Nephron (organoid): Measurements from ENCODE around the gene CROCC2.

ENCODE experiments used
- H3K27ac Mint-ChIP-seq, 3 experiments: 2 replicates each; pipeline ENCODE4 v1.8.0; 2020; ENCODE audit warnings: mixed read lengths in 3 of 3, mild to moderate bottlenecking in 2 of 3, moderate library complexity in 1 of 3
- H3K27me3 Mint-ChIP-seq: 2 replicates; pipeline ENCODE4 v1.8.0; 2021; ENCODE audit warnings: low read depth, mild to moderate bottlenecking, moderate library complexity, mixed read lengths
- H3K36me3 Mint-ChIP-seq: 2 replicates; pipeline ENCODE4 v1.8.0; 2020; ENCODE audit warnings: low read depth, mixed read lengths
- H3K4me1 Mint-ChIP-seq: 2 replicates; pipeline ENCODE4 v1.8.0; 2020; ENCODE audit warnings: mixed read lengths
- H3K4me3 Mint-ChIP-seq, 3 experiments: 2 replicates each; pipeline ENCODE4 v1.8.0; 2020; ENCODE audit warnings: mild to moderate bottlenecking in 3 of 3, mixed read lengths in 3 of 3, moderate library complexity in 2 of 3
- H3K9me3 Mint-ChIP-seq: 2 replicates; pipeline ENCODE4 v1.8.0; 2020; ENCODE audit warnings: mixed read lengths
- CTCF ChIP-seq, 3 experiments: fragments of 200-600 bp; sonication (generic); IDR thresholded peaks; one replicate each; pipeline ENCODE4 v1.5.0; 2021; ENCODE audit warnings: antibody characterized with exemption in 3 of 3; ENCODE audit not compliant: unreplicated experiment in 3 of 3

CROCC2 gene

GRCh38 chr2:240947607-240948006, 41.5 kb downstream of the CROCC2 start:
- H3K4me1 Mint-ChIP-seq, result peaks cover 6% of the 10 kb centered on the region
- no peak overlapping the region for H3K27ac Mint-ChIP-seq
- no peak for TF ChIP-seq CTCF (IDR thresholded peaks at IDR 0.05; ENCODE audit: unreplicated experiment in 3 of 3)
- no peaks in the 10 kb centered on the region for H3K9me3 Mint-ChIP-seq
- no peaks in the 10 kb centered on the region for H3K36me3 Mint-ChIP-seq
- no peak overlapping the region for H3K4me3 Mint-ChIP-seq
- H3K27me3 Mint-ChIP-seq, result peaks cover 6% of the 10 kb centered on the region

- no peak overlapping the region for H3K27ac Mint-ChIP-seq
- H3K4me3 Mint-ChIP-seq, result no peak overlapping the region
- no peak for TF ChIP-seq CTCF (IDR thresholded peaks at IDR 0.05; ENCODE audit: unreplicated experiment in 3 of 3)
- H3K4me1 Mint-ChIP-seq, result peaks cover 6% of the 10 kb centered on the region
- H3K36me3 Mint-ChIP-seq, result no peaks in the 10 kb centered on the region
- peaks cover 6% of the 10 kb centered on the region for H3K27me3 Mint-ChIP-seq
- H3K9me3 Mint-ChIP-seq, result no peaks in the 10 kb centered on the region
These were observed 42.0 kb downstream of the CROCC2 start for GRCh38 chr2:240948086-240948485.

- H3K4me3 Mint-ChIP-seq, result no peak overlapping the region
- H3K4me1 Mint-ChIP-seq, result peaks cover 13% of the 10 kb centered on the region
- no peak overlapping the region for H3K27ac Mint-ChIP-seq
- no peaks in the 10 kb centered on the region for H3K9me3 Mint-ChIP-seq
- no peaks in the 10 kb centered on the region for H3K36me3 Mint-ChIP-seq
- no peak for TF ChIP-seq CTCF (IDR thresholded peaks at IDR 0.05; ENCODE audit: unreplicated experiment in 3 of 3)
- H3K27me3 Mint-ChIP-seq, result peaks cover 12% of the 10 kb centered on the region
These were observed 43.0 kb downstream of the CROCC2 start for GRCh38 chr2:240948905-240949790.

GRCh38 chr2:240949791-240950705, 43.9 kb downstream of the CROCC2 start:
- Mint-ChIP-seq H3K27ac (no peak overlapping the region), H3K36me3 (no peaks in the 10 kb centered on the region), H3K9me3 (no peaks in the 10 kb centered on the region), H3K4me3 (no peak overlapping the region), H3K4me1 (peaks cover 21% of the 10 kb centered on the region), H3K27me3 (peaks cover 21% of the 10 kb centered on the region)
- TF ChIP-seq CTCF (IDR thresholded peaks at IDR 0.05; ENCODE audit: unreplicated experiment in 3 of 3), result no peak

- H3K4me1 Mint-ChIP-seq, result peaks cover 23% of the 10 kb centered on the region
- H3K27me3 Mint-ChIP-seq, result peaks cover 23% of the 10 kb centered on the region
- no peak for TF ChIP-seq CTCF (IDR thresholded peaks at IDR 0.05; ENCODE audit: unreplicated experiment in 3 of 3)
- no peaks in the 10 kb centered on the region for H3K36me3 Mint-ChIP-seq
- H3K4me3 Mint-ChIP-seq, result no peak overlapping the region
- no peaks in the 10 kb centered on the region for H3K9me3 Mint-ChIP-seq
- no peak overlapping the region for H3K27ac Mint-ChIP-seq
These were observed 45.0 kb downstream of the CROCC2 start for GRCh38 chr2:240951045-240951594.
